Endodermal cell (in vitro differentiated cells): ENCODE measurements around the gene NCKIPSD. TPM values are rescaled to one million over a fixed set of nuclear protein-coding genes. Genes with fewer than 3 reads are reported as not detected.

Experiments
- DNase-seq: peaks from one replicate; pipeline ENCODE4 v3.0.0-alpha.2; 2017
- H3K27ac ChIP-seq: 2 replicates; pipeline ENCODE4 v1.5.1; 2013; ENCODE audit warnings: mild to moderate bottlenecking, low read depth, low read length, moderate library complexity
- H3K27me3 ChIP-seq: 2 replicates; pipeline ENCODE4 v1.6.1; 2013; ENCODE audit warnings: mild to moderate bottlenecking, low read length, moderate library complexity; ENCODE audit not compliant: insufficient read depth, control insufficient read depth, poor library complexity, severe bottlenecking
- H3K36me3 ChIP-seq: 2 replicates; pipeline ENCODE4 v1.7.0; 2013; ENCODE audit warnings: mild to moderate bottlenecking, low read length, moderate library complexity; ENCODE audit not compliant: control insufficient read depth, insufficient read depth
- H3K4me1 ChIP-seq: one replicate; pipeline ENCODE4 v1.7.0; 2013; ENCODE audit warnings: low read length; ENCODE audit not compliant: control insufficient read depth, insufficient read depth
- H3K4me3 ChIP-seq: 2 replicates; pipeline ENCODE4 v1.5.1; 2013; ENCODE audit warnings: mild to moderate bottlenecking, low read length, moderate library complexity
- H3K9ac ChIP-seq: 2 replicates; pipeline ENCODE4 v1.6.1; 2013; ENCODE audit warnings: mild to moderate bottlenecking, low read length, moderate library complexity; ENCODE audit not compliant: poor library complexity, severe bottlenecking; ENCODE audit errors: extremely low read depth
- H3K9me3 ChIP-seq: 2 replicates; pipeline ENCODE4 v1.6.1; 2013; ENCODE audit warnings: mild to moderate bottlenecking, low read length, moderate library complexity; ENCODE audit not compliant: control insufficient read depth
- H3K27ac Mint-ChIP-seq: 2 replicates; pipeline ENCODE4 v1.8.0; 2020; ENCODE audit warnings: mixed read lengths
- H3K27me3 Mint-ChIP-seq: 2 replicates; pipeline ENCODE4 v1.8.0; 2021; ENCODE audit warnings: mild to moderate bottlenecking, mixed read lengths; ENCODE audit not compliant: insufficient read depth
- H3K36me3 Mint-ChIP-seq: 2 replicates; pipeline ENCODE4 v1.8.0; 2020; ENCODE audit warnings: low read depth, mixed read lengths
- H3K4me1 Mint-ChIP-seq: 2 replicates; pipeline ENCODE4 v1.8.0; 2020; ENCODE audit warnings: mixed read lengths
- H3K4me3 Mint-ChIP-seq: 2 replicates; pipeline ENCODE4 v1.8.0; 2020; ENCODE audit warnings: mild to moderate bottlenecking, moderate library complexity, mixed read lengths
- H3K9me3 Mint-ChIP-seq: 2 replicates; pipeline ENCODE4 v1.8.0; 2020; ENCODE audit warnings: mild to moderate bottlenecking, mixed read lengths
- CTCF ChIP-seq: fragments of 200-600 bp; sonication (generic); conservative IDR thresholded peaks from 2 replicates; pipeline ENCODE4 v1.5.0; 2021; ENCODE audit warnings: antibody characterized with exemption, mild to moderate bottlenecking
- WGBS, 2 experiments: methylation state at CpG; one replicate each; pipeline versions ENCODE4 v1.1.5 to v1.1.7; 2013; ENCODE audit warnings: missing lambda C conversion rate in 2 of 2, mixed read lengths in 1 of 2; ENCODE audit not compliant: insufficient coverage in 1 of 2, insufficient read length in 1 of 2; 5-methylcytosine and 5-hydroxymethylcytosine counted together
- total RNA-seq, 2 donors: library from RNA; stranded (reverse); fragmentation: NEBNext Ultra II Directional in 1 of 2; extraction: Animal tissue kit (Norgen Biotek cat#: 25700) in 1 of 2; gene quantifications; 2 replicates in 1 of 2; 3 replicates in 1 of 2; pipeline ENCODE4 v1.2.1, GENCODE V29; 2021

NCKIPSD gene
- total RNA-seq, 2 donors from 2014 or later = 30.9 to 32.5 TPM

GRCh38 chr3:48689384-48689783 lies 3.7 kb upstream of the NCKIPSD start:
- H3K4me1 ChIP-seq = peaks cover 5% of the 10 kb centered on the region
- Mint-ChIP-seq H3K36me3 (peaks cover 58% of the 10 kb centered on the region), H3K27me3 (no peaks in the 10 kb centered on the region), H3K4me1 (peaks cover 9% of the 10 kb centered on the region), H3K9me3 (no peaks in the 10 kb centered on the region), H3K4me3 (no peak overlapping the region), H3K27ac (no peak overlapping the region)
- no peaks in the 10 kb centered on the region for H3K9me3 ChIP-seq
- 72 to 83% methylated on average over 5 of the region's 5 CpGs for WGBS, 2 experiments
- no peak for DNase-seq
- H3K9ac ChIP-seq = no peak overlapping the region
- no peak for TF ChIP-seq CTCF
- H3K27me3 ChIP-seq = no peaks in the 10 kb centered on the region
- H3K4me3 ChIP-seq = no peak overlapping the region
- peaks cover 73% of the 10 kb centered on the region for H3K36me3 ChIP-seq
- no peak overlapping the region for H3K27ac ChIP-seq

- Histone ChIP-seq H3K27me3 (no peaks in the 10 kb centered on the region), H3K27ac (no peak overlapping the region), H3K9ac (no peak overlapping the region), H3K36me3 (peaks cover 66% of the 10 kb centered on the region), H3K9me3 (no peaks in the 10 kb centered on the region), H3K4me1 (peaks cover 9% of the 10 kb centered on the region), H3K4me3 (no peak overlapping the region)
- DNase-seq = no peak
- no peaks in the 10 kb centered on the region for H3K9me3 Mint-ChIP-seq
- peaks cover 13% of the 10 kb centered on the region for H3K4me1 Mint-ChIP-seq
- peaks cover 53% of the 10 kb centered on the region for H3K36me3 Mint-ChIP-seq
- H3K27me3 Mint-ChIP-seq = no peaks in the 10 kb centered on the region
- WGBS, 2 experiments = 100% methylated on average over 3 of the region's 3 CpGs
- no peak for TF ChIP-seq CTCF
- no peak overlapping the region for H3K27ac Mint-ChIP-seq
- no peak overlapping the region for H3K4me3 Mint-ChIP-seq
Observed at GRCh38 chr3:48688737-48689075, 3.0 kb upstream of the NCKIPSD start.

GRCh38 chr3:48688032-48688736 lies 2.5 kb upstream of the NCKIPSD start:
- Mint-ChIP-seq H3K4me1 (peaks cover 13% of the 10 kb centered on the region), H3K4me3 (no peak overlapping the region), H3K27me3 (no peaks in the 10 kb centered on the region), H3K9me3 (no peaks in the 10 kb centered on the region), H3K36me3 (peaks cover 47% of the 10 kb centered on the region), H3K27ac (peak overlapping the region; percentile 21)
- H3K27me3 ChIP-seq = no peaks in the 10 kb centered on the region
- 96 to 99% methylated on average over 18 of the region's 18 CpGs for WGBS, 2 experiments
- H3K36me3 ChIP-seq = peaks cover 61% of the 10 kb centered on the region
- H3K4me3 ChIP-seq = no peak overlapping the region
- peaks cover 9% of the 10 kb centered on the region for H3K4me1 ChIP-seq
- DNase-seq = peak; percentile 58
- no peak overlapping the region for H3K9ac ChIP-seq
- no peaks in the 10 kb centered on the region for H3K9me3 ChIP-seq
- TF ChIP-seq CTCF = no peak
- H3K27ac ChIP-seq = no peak overlapping the region
